ENCODE measurements around the gene CACNA1B.

The CACNA1B gene

DNA sequence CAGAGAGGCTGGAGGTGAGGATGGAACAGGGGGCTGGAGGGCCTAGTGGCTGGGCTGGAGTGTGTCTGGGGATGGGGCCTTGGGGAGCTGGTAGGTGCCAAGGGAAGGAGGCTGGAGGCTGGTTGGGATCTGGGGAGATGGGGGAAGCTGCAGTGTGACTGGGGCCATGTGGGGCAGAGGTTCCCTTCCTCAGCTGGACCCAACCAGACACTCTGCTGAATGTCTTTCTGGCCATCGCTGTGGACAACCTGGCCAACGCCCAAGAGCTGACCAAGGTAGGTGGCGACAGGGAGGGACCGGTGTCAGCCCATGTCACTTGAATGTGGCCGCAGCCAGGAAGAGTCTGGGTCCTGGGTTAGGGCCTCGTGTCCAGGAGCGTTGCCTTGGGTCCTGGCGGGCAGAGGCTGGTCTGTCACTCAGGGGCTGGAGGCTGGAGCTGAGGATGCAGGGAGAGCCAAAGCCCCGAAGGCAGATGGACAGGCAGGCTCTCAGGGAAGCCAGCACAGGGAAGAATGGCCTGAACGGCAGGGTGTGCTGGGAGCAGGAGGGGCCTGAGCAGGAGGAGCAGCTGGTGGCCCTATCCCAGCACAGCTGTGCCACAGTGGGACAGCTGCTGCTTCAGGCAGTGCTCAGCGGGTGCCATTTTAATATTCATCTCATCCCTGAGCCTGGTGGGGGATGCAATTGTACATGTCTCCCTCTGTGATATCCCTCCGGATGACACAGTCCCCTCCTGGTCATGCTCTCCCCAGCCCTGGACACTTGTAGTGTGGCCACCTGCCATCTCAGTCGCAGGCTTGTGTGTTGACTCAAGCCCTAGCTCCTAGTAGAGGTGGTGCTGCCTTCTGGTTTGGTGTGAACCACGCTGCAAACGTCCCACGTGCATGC lies 132.5 kb downstream of the CACNA1B start:
- TF ChIP-seq GABPA (IDR thresholded peaks at IDR 0.05; ENCODE audit: low read depth) = no peak
- TF ChIP-seq, protein P1, sequence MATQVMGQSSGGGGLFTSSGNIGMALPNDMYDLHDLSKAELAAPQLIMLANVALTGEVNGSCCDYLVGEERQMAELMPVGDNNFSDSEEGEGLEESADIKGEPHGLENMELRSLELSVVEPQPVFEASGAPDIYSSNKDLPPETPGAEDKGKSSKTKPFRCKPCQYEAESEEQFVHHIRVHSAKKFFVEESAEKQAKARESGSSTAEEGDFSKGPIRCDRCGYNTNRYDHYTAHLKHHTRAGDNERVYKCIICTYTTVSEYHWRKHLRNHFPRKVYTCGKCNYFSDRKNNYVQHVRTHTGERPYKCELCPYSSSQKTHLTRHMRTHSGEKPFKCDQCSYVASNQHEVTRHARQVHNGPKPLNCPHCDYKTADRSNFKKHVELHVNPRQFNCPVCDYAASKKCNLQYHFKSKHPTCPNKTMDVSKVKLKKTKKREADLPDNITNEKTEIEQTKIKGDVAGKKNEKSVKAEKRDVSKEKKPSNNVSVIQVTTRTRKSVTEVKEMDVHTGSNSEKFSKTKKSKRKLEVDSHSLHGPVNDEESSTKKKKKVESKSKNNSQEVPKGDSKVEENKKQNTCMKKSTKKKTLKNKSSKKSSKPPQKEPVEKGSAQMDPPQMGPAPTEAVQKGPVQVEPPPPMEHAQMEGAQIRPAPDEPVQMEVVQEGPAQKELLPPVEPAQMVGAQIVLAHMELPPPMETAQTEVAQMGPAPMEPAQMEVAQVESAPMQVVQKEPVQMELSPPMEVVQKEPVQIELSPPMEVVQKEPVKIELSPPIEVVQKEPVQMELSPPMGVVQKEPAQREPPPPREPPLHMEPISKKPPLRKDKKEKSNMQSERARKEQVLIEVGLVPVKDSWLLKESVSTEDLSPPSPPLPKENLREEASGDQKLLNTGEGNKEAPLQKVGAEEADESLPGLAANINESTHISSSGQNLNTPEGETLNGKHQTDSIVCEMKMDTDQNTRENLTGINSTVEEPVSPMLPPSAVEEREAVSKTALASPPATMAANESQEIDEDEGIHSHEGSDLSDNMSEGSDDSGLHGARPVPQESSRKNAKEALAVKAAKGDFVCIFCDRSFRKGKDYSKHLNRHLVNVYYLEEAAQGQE (IDR thresholded peaks at IDR 0.05; ENCODE audit: insufficient replicate concordance, low read depth) = no peak
- no peak for DNase-seq (ENCODE audit: low read depth in 1 of 2, low spot score in 1 of 2)
- Histone ChIP-seq H3K4me3 (replicated peaks; ENCODE audit: insufficient read depth, low read length) (no peak overlapping the region), H3K27ac (replicated peaks) (no peak overlapping the region), H3K27me3 (ENCODE audit: insufficient read depth, poor library complexity, severe bottlenecking) (no peaks in the 10 kb centered on the region)

DNA sequence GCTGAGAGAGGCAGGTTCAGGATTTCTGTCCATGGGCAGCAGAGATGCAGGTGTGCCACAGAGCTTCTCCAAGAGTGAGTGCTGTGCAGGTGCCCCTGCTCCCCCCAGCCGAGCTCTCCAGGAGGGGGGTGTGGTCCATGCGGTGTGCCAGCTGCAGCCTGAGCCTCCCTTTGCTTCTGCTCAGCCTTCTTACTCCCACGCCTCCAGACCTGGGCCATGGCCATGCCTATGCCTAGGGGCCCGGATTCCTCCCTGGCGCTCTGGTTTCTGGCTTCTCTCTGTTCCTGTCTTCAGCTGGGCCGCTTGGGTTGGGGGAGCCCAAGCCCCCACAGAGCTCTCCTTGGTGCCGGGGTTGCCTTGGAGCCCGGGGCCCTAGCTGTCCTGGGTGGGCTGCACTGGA lies 133.3 kb downstream of the CACNA1B start:
- no peak overlapping the region for H3K27ac ChIP-seq (replicated peaks)

DNA sequence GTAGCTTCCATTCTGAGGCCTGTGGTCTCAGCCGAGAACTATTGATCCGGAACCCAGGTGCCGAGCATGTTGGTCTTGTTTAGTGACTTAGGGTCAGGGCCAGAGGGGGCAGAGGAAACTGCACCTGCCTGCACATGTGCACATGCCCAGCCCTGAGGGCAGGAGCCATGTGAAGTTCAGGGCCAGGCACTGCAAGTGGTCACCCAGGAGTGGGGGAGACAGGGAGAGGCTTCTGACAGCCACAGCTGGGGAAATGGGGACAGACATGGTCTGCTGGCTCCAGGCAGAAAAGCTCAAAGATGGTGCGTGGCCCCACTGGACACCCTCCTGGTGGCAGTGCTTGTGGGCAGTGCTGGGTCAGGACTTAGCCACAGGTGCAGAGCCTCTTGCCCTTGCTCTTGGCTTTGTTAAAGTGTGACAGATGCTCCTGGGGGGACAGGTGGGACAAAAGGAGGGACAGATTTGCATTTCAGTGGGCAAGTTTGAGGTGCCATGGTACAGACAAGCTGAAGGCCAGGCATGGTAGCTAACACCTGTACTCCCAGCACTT lies 134.4 kb downstream of the CACNA1B start:
- Histone ChIP-seq H3K4me3 (replicated peaks; ENCODE audit: insufficient read depth, low read length) (no peak overlapping the region), H3K27me3 (ENCODE audit: insufficient read depth, poor library complexity, severe bottlenecking) (no peaks in the 10 kb centered on the region), H3K27ac (replicated peaks) (no peak overlapping the region)
- TF ChIP-seq, protein P1 (IDR thresholded peaks at IDR 0.05; ENCODE audit: insufficient replicate concordance, low read depth) = no peak
- no peak for TF ChIP-seq GABPA (IDR thresholded peaks at IDR 0.05; ENCODE audit: low read depth)
- TF ChIP-seq POLR2AphosphoS5 (IDR thresholded peaks at IDR 0.05; ENCODE audit: low read depth) = no peak
- no peak for TF ChIP-seq SPI1 (IDR thresholded peaks at IDR 0.05; ENCODE audit: borderline replicate concordance, low read depth)
- TF ChIP-seq, protein P2, sequence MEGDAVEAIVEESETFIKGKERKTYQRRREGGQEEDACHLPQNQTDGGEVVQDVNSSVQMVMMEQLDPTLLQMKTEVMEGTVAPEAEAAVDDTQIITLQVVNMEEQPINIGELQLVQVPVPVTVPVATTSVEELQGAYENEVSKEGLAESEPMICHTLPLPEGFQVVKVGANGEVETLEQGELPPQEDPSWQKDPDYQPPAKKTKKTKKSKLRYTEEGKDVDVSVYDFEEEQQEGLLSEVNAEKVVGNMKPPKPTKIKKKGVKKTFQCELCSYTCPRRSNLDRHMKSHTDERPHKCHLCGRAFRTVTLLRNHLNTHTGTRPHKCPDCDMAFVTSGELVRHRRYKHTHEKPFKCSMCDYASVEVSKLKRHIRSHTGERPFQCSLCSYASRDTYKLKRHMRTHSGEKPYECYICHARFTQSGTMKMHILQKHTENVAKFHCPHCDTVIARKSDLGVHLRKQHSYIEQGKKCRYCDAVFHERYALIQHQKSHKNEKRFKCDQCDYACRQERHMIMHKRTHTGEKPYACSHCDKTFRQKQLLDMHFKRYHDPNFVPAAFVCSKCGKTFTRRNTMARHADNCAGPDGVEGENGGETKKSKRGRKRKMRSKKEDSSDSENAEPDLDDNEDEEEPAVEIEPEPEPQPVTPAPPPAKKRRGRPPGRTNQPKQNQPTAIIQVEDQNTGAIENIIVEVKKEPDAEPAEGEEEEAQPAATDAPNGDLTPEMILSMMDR (IDR thresholded peaks at IDR 0.05; ENCODE audit: insufficient read depth, low read length) = no peak
- no peak for DNase-seq (ENCODE audit: low read depth in 1 of 2, low spot score in 1 of 2)

More for the DNA sequence above, 133.3 kb downstream of the CACNA1B start:
- Histone ChIP-seq H3K27me3 (ENCODE audit: insufficient read depth, poor library complexity, severe bottlenecking) (no peaks in the 10 kb centered on the region), H3K4me3 (replicated peaks; ENCODE audit: insufficient read depth, low read length) (no peak overlapping the region)
- DNase-seq (ENCODE audit: low read depth in 1 of 2, low spot score in 1 of 2) = no peak
- TF ChIP-seq, protein P1 (IDR thresholded peaks at IDR 0.05; ENCODE audit: insufficient replicate concordance, low read depth) = no peak
- TF ChIP-seq GABPA (IDR thresholded peaks at IDR 0.05; ENCODE audit: low read depth) (no peak), POLR2AphosphoS5 (IDR thresholded peaks at IDR 0.05; ENCODE audit: low read depth) (no peak), SPI1 (IDR thresholded peaks at IDR 0.05; ENCODE audit: borderline replicate concordance, low read depth) (no peak)
- TF ChIP-seq, protein P2 (IDR thresholded peaks at IDR 0.05; ENCODE audit: insufficient read depth, low read length) = no peak
